AG09319 (cell line): Measurements from ENCODE around the gene TNNI3.
"Not testable (repeated sequence)": the region's sequence is repeated elsewhere in the genome, so short reads cannot be mapped to it uniquely, and the experiment has no call there.

Experiments
- DNase-seq: peaks from one replicate; pipeline ENCODE4 v3.0.0-alpha.2; 2010; ENCODE audit warnings: low read depth; ENCODE audit errors: extremely low read depth
- TF ChIP-seq, protein P1 (sequence below): IDR thresholded peaks from 2 replicates; pipeline ENCODE4 v1.5.1; 2011; ENCODE audit warnings: low read depth, mild to moderate bottlenecking, inconsistent platforms, low read length, moderate library complexity

TNNI3 gene

GRCh38 chr19:55114566-55115145 is 42.9 kb downstream of the TNNI3 start:
- DNase-seq = no peak
- TF ChIP-seq, protein P1, sequence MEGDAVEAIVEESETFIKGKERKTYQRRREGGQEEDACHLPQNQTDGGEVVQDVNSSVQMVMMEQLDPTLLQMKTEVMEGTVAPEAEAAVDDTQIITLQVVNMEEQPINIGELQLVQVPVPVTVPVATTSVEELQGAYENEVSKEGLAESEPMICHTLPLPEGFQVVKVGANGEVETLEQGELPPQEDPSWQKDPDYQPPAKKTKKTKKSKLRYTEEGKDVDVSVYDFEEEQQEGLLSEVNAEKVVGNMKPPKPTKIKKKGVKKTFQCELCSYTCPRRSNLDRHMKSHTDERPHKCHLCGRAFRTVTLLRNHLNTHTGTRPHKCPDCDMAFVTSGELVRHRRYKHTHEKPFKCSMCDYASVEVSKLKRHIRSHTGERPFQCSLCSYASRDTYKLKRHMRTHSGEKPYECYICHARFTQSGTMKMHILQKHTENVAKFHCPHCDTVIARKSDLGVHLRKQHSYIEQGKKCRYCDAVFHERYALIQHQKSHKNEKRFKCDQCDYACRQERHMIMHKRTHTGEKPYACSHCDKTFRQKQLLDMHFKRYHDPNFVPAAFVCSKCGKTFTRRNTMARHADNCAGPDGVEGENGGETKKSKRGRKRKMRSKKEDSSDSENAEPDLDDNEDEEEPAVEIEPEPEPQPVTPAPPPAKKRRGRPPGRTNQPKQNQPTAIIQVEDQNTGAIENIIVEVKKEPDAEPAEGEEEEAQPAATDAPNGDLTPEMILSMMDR = no peak

DNA sequence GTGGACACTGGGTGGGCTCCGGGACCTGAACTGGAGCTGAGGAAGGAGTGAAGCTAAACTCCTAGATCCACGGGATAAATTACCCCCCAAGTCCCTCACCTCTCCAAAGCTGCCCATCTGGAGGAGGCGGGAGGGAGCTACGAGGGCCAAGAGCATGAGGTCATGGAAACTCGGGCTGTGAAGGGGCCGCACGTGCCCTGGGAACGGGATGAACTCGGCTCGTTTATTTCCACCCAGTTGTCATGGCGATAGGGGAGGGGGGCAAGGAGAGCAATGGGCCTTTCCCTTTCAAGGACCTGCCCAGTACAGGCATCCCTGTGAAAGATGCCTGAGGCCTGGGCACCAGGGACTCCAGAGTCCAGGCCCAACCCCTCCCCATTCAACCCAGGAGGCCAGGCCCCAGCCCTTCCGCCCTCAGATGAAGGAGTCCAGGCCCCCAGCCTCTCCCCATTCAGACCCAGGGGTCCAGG is 43.9 kb downstream of the TNNI3 start:
- peak; percentile 85 for DNase-seq
- TF ChIP-seq, protein P1 = no peak

DNA sequence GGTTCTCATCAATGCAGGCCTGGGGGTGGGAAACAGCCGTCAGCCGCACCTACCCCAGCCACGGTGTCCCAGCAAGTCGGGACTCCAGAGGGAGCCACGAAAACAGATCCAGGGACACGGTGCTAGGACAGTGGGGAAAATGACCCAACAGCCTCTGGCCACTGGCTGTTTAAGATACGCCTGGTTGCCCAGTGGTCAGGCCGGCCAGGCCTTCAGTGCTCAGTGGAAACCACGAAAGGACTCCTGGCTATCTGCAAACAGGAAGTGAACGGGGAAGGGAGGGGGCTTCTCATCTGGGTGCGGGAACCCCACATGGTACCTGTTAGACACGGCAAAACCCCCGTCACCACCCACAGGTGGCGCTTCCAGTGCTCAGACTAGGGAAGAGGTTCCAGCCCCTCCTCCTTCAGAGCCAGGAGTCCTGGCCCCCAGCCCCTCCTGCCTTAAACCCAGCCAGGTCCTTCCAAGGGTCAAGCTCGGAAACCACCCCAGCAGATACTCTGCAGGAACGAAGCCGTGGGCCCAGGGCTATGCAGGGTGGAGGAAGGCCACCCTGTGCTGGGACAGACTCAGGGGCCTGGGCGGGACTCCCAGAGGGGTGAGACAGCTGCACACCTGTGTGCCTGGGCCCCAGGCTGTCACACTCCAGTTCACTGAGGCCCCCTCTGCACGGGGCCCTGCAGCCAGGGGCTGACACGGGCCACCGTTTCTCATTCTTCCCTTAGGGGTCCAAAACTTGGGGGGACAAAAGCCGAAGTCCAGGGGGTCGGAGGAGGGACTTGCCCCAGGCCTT is 44.6 kb downstream of the TNNI3 start:
- TF ChIP-seq, protein P1 = no peak
- no peak for DNase-seq

DNA sequence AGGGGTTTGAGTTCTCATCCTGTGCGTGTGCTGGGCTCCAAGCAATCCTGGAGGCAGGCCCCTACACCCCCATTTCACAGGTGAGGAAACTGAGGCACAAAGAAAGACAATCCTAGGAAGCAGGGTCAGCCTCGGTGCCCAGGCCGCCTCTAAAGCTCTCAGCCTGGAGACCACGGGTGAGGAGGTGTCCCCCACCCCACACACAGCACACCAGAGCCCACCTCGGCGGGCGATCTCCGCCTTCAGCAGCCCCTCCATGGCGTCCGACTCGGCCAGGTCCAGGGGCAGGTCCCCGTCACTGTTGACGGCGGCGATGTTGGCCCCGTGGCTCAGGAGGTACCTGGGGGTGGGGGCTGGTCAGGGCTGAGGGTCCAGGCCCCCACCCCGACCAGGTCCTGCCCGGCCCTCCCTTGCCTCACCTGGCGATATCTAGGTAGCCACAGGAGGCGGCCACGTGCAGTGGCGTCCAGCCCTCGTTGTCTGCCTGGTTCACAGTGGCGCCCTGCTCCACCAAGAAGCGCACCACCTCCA is 45.2 kb downstream of the TNNI3 start:
- DNase-seq = no peak
- TF ChIP-seq, protein P1 = no peak

DNA sequence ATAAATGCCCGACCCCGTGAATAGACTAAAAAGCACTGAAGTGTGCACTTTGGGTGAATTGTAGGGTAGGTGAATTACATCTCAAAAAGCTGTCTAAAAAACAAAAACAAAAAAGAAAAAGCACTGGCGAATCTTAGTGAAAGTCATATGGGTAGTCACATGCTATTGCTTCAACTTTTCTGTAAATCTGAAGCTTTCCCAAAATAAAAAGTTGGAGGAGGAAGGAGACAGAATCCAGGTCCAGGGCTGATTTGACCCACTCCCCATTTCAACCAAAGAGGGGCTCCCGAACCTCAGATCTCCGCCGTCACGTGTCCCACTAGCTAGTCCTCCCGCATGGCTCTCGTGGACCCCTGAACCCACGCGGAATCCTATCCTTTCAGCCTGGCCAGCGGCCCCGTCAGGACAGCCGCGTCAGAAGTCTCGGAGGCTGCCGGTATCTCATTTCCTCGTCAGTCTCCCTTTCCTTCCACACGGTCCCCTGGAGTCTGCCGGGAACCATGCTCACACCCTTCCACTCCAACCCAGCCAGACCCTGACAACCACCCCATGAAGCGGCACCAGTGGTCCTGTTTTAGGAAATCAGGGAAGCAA is 46.2 kb downstream of the TNNI3 start:
- DNase-seq = no peak
- TF ChIP-seq, protein P1 = no peak

- no peak for DNase-seq
- TF ChIP-seq, protein P1 = no peak
Measured at GRCh38 chr19:55109527-55110291, 47.8 kb downstream of the TNNI3 start.

- DNase-seq = not testable (repeated sequence)
Measured at GRCh38 chr19:55107252-55107651, 50.3 kb downstream of the TNNI3 start.
